B cell (primary cell): Measurements from ENCODE around the gene MYL6.

Experiments
- CTCF ChIP-seq: fragments of 200-600 bp; IDR thresholded peaks from one replicate; pipeline ENCODE4 v1.8.0; 2022; ENCODE audit warnings: antibody characterized with exemption, mild to moderate bottlenecking
- EZH2 ChIP-seq: IDR thresholded peaks from 2 replicates; pipeline ENCODE4 v1.6.1; 2012; ENCODE audit warnings: borderline replicate concordance, low read depth, mild to moderate bottlenecking, moderate library complexity, low read length; ENCODE audit not compliant: insufficient read depth, poor library complexity, severe bottlenecking

- TF ChIP-seq CTCF = no peak
- TF ChIP-seq EZH2 = no peak
Observed at GRCh38 chr12:56130876-56131275, 27.3 kb upstream of the MYL6 start.
